Endothelial cell of umbilical vein (primary cell): Measurements from ENCODE around the gene GLI1. TPM values are rescaled to one million over a fixed set of nuclear protein-coding genes. Genes with fewer than 3 reads are reported as not detected.
"Not testable (repeated sequence)": the region's sequence is repeated elsewhere in the genome, so short reads cannot be mapped to it uniquely, and the experiment has no call there.

Experiments
- BruUV-seq: library from RNA; stranded (reverse); fragments of 400-500 nt; replicated peaks from 2 replicates; lab custom pipeline; 2021; lab: Mats Ljungman, UMichigan
- CTCF ChIA-PET: fragments of 300-600, 350-600 bp; sonication (Branson Sonifier 250); formaldehyde crosslinking; loops from one replicate; lab custom pipeline; 2021; ENCODE audit warnings: antibody characterized with exemption, inconsistent platforms; lab: Charles Lee
- POLR2A ChIA-PET: fragments of 300-600, 350-600 bp; sonication (Branson Sonifier 250); formaldehyde crosslinking; loops from one replicate; lab custom pipeline; 2021; ENCODE audit warnings: antibody characterized with exemption, inconsistent platforms; lab: Charles Lee
- DNase-seq: peaks from one replicate; pipeline ENCODE4 v3.0.0-alpha.2; 2011; ENCODE audit warnings: low read depth, low spot score
- FAIRE-seq: peaks from 2 replicates; lab custom pipeline; 2011; peaks lifted over from hg19 to GRCh38; lab: Jason Lieb, UNC
- H2AFZ ChIP-seq: 2 replicates; pipeline ENCODE4 v1.6.0; 2012; ENCODE audit warnings: low read depth, low read length, control low read depth, inconsistent platforms
- H3K27ac ChIP-seq: 2 replicates; pipeline ENCODE4 v1.5.1; 2011; ENCODE audit warnings: low read depth, mild to moderate bottlenecking, control low read depth, low read length, moderate library complexity; ENCODE audit not compliant: insufficient read depth
- H3K27me3 ChIP-seq, 2 experiments: 2 replicates each; pipeline versions ENCODE4 v1.6.0 to v1.6.1; 2011; ENCODE audit warnings: low read length in 2 of 2, mixed read lengths in 1 of 2; ENCODE audit not compliant: control insufficient read depth in 2 of 2, insufficient read depth in 2 of 2
- H3K36me3 ChIP-seq, 2 experiments: 2 replicates in 1 of 2; 3 replicates in 1 of 2; pipeline ENCODE4 v1.5.1; 2011; ENCODE audit warnings: low read length in 2 of 2, mild to moderate bottlenecking in 1 of 2, moderate library complexity in 1 of 2; ENCODE audit not compliant: control insufficient read depth in 2 of 2, insufficient read depth in 2 of 2; ENCODE audit errors: extremely low read depth in 1 of 2
- H3K4me1 ChIP-seq: 3 replicates; pipeline ENCODE4 v1.5.1; 2011; ENCODE audit warnings: mild to moderate bottlenecking, low read length; ENCODE audit not compliant: control insufficient read depth, insufficient read depth; ENCODE audit errors: extremely low read depth
- H3K4me2 ChIP-seq: 2 replicates; pipeline ENCODE4 v1.6.1; 2011; ENCODE audit warnings: low read length, control low read depth, mixed read lengths; ENCODE audit not compliant: insufficient read depth
- H3K4me3 ChIP-seq, 3 experiments: fragments of 200-600 bp in 1 of 3; sonication (generic), shearing (Covaris generic) in 1 of 3; replicated peaks in 1 of 3; 2 replicates each; pipeline ENCODE4 v1.5.1; 2011 to 2016; ENCODE audit warnings: control low read depth in 3 of 3, low read length in 3 of 3, mild to moderate bottlenecking in 2 of 3, inconsistent platforms in 1 of 3, low read depth in 1 of 3, moderate library complexity in 1 of 3; ENCODE audit not compliant: insufficient read depth in 1 of 3
- H3K79me2 ChIP-seq: 2 replicates; pipeline ENCODE4 v1.6.0; 2012; ENCODE audit warnings: low read length, inconsistent platforms; ENCODE audit not compliant: control insufficient read depth, insufficient read depth
- H3K9ac ChIP-seq: replicated peaks from 2 replicates; pipeline ENCODE3; 2011; ENCODE audit warnings: low read length, control low read depth; ENCODE audit not compliant: insufficient read depth; ENCODE audit errors: extremely low read depth
- H3K9me1 ChIP-seq: replicated peaks from 3 replicates; pipeline ENCODE4 v1.6.0; 2011; ENCODE audit warnings: mild to moderate bottlenecking, low read length; ENCODE audit not compliant: control insufficient read depth, insufficient read depth; ENCODE audit errors: extremely low read depth
- H3K9me3 ChIP-seq: replicated peaks from 2 replicates; pipeline ENCODE4 v1.5.1; 2012; ENCODE audit warnings: low read length, inconsistent platforms; ENCODE audit not compliant: control insufficient read depth, insufficient read depth
- H4K20me1 ChIP-seq: replicated peaks from 2 replicates; pipeline ENCODE3; 2011; ENCODE audit warnings: mild to moderate bottlenecking, low read length; ENCODE audit not compliant: control insufficient read depth, insufficient read depth; ENCODE audit errors: extremely low read depth
- FOS ChIP-seq: IDR thresholded peaks from 2 replicates; pipeline ENCODE4 v1.6.1; 2011; ENCODE audit warnings: mild to moderate bottlenecking, low read length, moderate library complexity, borderline replicate concordance; ENCODE audit not compliant: insufficient read depth
- MYC ChIP-seq: IDR thresholded peaks from one replicate; pipeline ENCODE4 v1.6.1; 2011; ENCODE audit warnings: mild to moderate bottlenecking, low read depth, low read length
- POLR2A ChIP-seq: IDR thresholded peaks from 2 replicates; pipeline ENCODE4 v1.6.1; 2012; ENCODE audit warnings: low read depth, mild to moderate bottlenecking, control low read depth, low read length
- dilution Hi-C: fragments of 300-500 bp; cut with MboI; formaldehyde crosslinking; loops from one replicate; pipeline ENCODE4 v1.15.0; 2019; ENCODE audit warnings: low sequenced_read_pairs; ENCODE audit not compliant: extremely low pct_ligation_motif_present
- intact Hi-C: fragments of 100-400 bp; cut with micrococcal nuclease; formaldehyde crosslinking; loops from one replicate; pipeline ENCODE4 v1.10.0; 2022
- polyA plus RNA-seq, 4 experiments: library from polyadenylated mRNA; depleted of rRNA in 3 of 4; stranded (reverse) in 3 of 4; unstranded in 1 of 4; fragments of >200 nt; gene quantifications; 2 replicates each; pipeline versions ENCODE4 v1.2.1 to v1.2.3, GENCODE V29; 2011 to 2012; ENCODE audit warnings: missing spikeins in 1 of 4
- total RNA-seq: library from RNA; stranded (reverse); gene quantifications from 2 replicates; pipeline ENCODE4 v1.2.3, GENCODE V29; 2021

GLI1 gene
- total and polyA plus RNA-seq, 2 donors (not counting 3 experiments of a cell fraction or from before 2014, with no cell fraction given), result 0.10 to 0.29 TPM

DNA sequence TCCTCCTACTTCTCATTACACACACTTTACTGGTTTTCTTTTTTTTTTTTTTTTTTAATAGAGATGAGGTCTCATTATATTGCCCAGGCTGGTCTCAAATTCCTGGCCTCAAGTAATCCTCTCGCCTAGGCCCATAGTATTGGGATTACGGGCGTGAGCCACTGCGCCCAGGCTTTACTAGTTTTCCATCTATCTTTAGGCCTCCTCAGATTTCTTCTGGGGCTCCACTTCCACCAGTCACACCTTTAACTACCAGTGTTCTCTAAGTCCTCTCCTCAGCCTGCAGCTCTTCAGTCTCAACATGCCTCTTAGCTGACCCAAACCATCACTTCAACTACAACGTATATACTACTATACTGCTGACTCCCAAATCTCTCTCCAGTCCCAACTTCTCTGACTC, 39.1 kb upstream of the GLI1 start:
- TF ChIP-seq MYC (no peak), FOS (no peak), POLR2A (no peak)
- Histone ChIP-seq H3K9ac (no peak overlapping the region), H3K79me2 (peaks cover 5% of the 10 kb centered on the region), H3K4me2 (no peak overlapping the region), H3K27ac (no peak overlapping the region), H3K4me3 (no peak overlapping the region), H4K20me1 (no peaks in the 10 kb centered on the region), H3K36me3 (no peaks in the 10 kb centered on the region), H3K9me1 (no peaks in the 10 kb centered on the region), H2AFZ (no peak overlapping the region), H3K4me1 (no peaks in the 10 kb centered on the region), H3K27me3 (no peaks in the 10 kb centered on the region), H3K9me3 (no peaks in the 10 kb centered on the region)
- no peak for FAIRE-seq
- intact Hi-C loops (no loop called here), dilution Hi-C loops (no loop called here)
- CTCF ChIA-PET, result interaction anchor here (1.0 to 1.1 kb wide), 2 partner anchors 9 to 32 kb away, joined by 4 to 5 read pairs; no protein-coding TSS in a partner anchor
- DNase-seq, result no peak
- BruUV-seq, result no TSS peak
- POLR2A ChIA-PET, result no interaction called here

DNA sequence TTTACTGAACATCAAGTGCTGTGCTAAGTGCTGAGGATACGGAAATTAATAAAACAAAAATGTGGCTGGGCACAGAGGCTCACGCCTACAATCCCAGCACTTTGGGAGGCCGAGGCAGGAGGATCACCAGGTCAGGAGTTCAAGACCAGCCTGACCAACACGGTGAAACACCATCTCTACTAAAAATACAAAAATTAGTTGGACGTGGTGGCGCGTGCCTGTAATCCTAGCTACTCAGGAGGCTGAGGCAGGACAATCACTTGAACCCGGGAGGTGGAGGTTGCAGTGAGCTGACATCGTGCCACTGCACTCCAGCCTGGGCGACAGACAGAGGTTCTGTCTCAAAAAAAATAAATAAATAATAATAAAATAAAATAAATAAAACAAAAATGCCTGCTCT, 32.6 kb upstream of the GLI1 start:
- FAIRE-seq, H3K27ac ChIP-seq, DNase-seq, intact Hi-C loops, CTCF ChIA-PET, H3K9me1 ChIP-seq, H4K20me1 ChIP-seq, dilution Hi-C loops, H3K9me3 ChIP-seq, H3K27me3 ChIP-seq, BruUV-seq, POLR2A ChIA-PET, H3K4me1 ChIP-seq, H3K4me3 ChIP-seq, H3K4me2 ChIP-seq, H3K36me3 ChIP-seq, H3K9ac ChIP-seq, H2AFZ ChIP-seq: not testable (repeated sequence)
- peaks cover 23% of the 10 kb centered on the region for H3K79me2 ChIP-seq
